Neutrophil (primary cell): ENCODE measurements around the gene MGAT5B.

Source experiments
- H3K27ac ChIP-seq: fragments of 200-600 bp; sonication (generic); 2 replicates; pipeline ENCODE4 v1.5.1; 2016; ENCODE audit warnings: mild to moderate bottlenecking, moderate library complexity
- H3K27me3 ChIP-seq: fragments of 200-600 bp; sonication (generic); 2 replicates; pipeline ENCODE4 v1.6.0; 2016; ENCODE audit warnings: mild to moderate bottlenecking
- H3K36me3 ChIP-seq: fragments of 200-600 bp; sonication (generic); 2 replicates; pipeline ENCODE4 v1.5.1; 2017
- H3K4me1 ChIP-seq, 2 experiments: fragments of 200-600 bp in 1 of 2; sonication (generic) in 1 of 2; 1 replicate in 1 of 2; 2 replicates in 1 of 2; pipeline versions ENCODE4 v1.5.1 to v1.6.1; 2013 to 2016; ENCODE audit warnings: low read depth in 1 of 2, low read length in 1 of 2, mild to moderate bottlenecking in 1 of 2, moderate library complexity in 1 of 2; ENCODE audit not compliant: control insufficient read depth in 1 of 2, insufficient read depth in 1 of 2
- H3K4me3 ChIP-seq, 2 experiments: fragments of 200-600 bp in 1 of 2; sonication (generic) in 1 of 2; 1 replicate in 1 of 2; 2 replicates in 1 of 2; pipeline ENCODE4 v1.5.1; 2013 to 2016; ENCODE audit warnings: low read depth in 1 of 2, low read length in 1 of 2, mild to moderate bottlenecking in 1 of 2, moderate library complexity in 1 of 2
- H3K9me3 ChIP-seq: fragments of 200-600 bp; sonication (generic); 2 replicates; pipeline ENCODE4 v1.5.1; 2016
- TF ChIP-seq, protein P1 (sequence below): fragments of 200-600 bp; sonication (generic); IDR thresholded peaks from 2 replicates; pipeline ENCODE4 v1.5.1; 2016; ENCODE audit warnings: antibody characterized with exemption

MGAT5B gene

DNA sequence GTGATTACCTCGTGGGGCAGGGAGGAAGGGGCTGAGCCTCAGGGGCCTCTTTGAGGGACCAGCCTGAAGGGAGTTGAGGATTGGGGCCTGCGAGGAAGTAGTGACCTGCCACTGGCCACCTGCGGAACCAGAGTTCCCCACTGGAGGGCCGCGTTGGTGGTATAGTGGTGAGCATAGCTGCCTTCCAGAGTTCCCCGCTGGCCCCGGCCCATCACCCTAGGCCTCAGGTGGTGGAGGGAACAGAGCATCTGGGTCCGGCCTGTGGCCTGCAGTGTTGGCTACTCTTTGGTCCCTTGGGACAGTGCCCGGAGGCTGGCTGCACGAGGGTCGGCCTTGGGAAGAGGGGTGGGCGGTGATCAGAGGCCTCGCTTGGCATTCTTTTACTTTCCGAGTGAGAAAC is 20.5 kb downstream of the MGAT5B start:
- TF ChIP-seq, protein P1, sequence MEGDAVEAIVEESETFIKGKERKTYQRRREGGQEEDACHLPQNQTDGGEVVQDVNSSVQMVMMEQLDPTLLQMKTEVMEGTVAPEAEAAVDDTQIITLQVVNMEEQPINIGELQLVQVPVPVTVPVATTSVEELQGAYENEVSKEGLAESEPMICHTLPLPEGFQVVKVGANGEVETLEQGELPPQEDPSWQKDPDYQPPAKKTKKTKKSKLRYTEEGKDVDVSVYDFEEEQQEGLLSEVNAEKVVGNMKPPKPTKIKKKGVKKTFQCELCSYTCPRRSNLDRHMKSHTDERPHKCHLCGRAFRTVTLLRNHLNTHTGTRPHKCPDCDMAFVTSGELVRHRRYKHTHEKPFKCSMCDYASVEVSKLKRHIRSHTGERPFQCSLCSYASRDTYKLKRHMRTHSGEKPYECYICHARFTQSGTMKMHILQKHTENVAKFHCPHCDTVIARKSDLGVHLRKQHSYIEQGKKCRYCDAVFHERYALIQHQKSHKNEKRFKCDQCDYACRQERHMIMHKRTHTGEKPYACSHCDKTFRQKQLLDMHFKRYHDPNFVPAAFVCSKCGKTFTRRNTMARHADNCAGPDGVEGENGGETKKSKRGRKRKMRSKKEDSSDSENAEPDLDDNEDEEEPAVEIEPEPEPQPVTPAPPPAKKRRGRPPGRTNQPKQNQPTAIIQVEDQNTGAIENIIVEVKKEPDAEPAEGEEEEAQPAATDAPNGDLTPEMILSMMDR, result no peak
- no peaks in the 10 kb centered on the region for H3K36me3 ChIP-seq
- no peaks in the 10 kb centered on the region for H3K27me3 ChIP-seq
- no peak overlapping the region for H3K4me3 ChIP-seq
- H3K4me1 ChIP-seq, result no peaks in the 10 kb centered on the region
- H3K27ac ChIP-seq, result no peak overlapping the region
- no peaks in the 10 kb centered on the region for H3K9me3 ChIP-seq

DNA sequence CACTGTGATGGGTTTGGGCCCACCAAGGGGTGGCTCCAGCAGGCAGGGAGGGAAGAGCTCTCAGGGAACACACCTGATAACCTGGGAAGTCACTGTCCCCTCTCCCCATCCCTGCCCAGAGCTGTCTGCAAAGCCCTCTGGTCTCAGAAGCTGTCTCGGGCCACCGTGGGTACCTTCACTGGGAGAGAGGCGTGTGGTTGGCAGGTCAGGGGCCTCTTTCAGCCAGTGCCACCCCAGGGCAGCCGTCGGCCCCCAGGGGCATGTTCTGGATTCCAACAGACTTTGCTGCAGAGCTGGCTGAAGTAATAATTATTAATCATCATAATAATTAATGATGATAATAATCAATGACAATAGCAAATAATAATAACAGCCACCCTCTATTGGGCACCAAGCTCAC is 21.1 kb downstream of the MGAT5B start:
- H3K27me3 ChIP-seq, result no peaks in the 10 kb centered on the region
- no peak overlapping the region for H3K27ac ChIP-seq
- no peaks in the 10 kb centered on the region for H3K9me3 ChIP-seq
- TF ChIP-seq, protein P1, result no peak
- H3K4me3 ChIP-seq, result no peak overlapping the region
- no peaks in the 10 kb centered on the region for H3K36me3 ChIP-seq
- no peaks in the 10 kb centered on the region for H3K4me1 ChIP-seq

DNA sequence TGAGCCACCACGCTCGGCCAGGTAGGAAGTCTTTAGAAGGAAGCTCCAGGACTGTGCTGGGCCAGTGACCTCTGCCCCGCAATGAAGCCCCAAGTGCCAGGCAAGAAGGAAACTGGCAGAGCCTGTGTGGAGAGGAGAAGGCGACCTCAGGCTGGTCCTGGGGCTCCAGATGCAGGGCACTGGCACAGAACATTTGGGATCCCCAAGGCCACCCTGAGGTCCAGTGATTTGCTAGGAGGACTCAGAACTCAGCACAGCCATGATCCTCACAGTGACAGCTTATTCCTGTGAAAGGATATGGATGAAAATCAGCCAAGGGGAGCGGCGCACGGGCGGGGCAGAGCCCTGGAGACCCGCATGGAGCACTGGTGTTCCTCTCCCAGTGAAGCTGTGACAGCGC is 24.1 kb downstream of the MGAT5B start:
- TF ChIP-seq, protein P1, result no peak
- Histone ChIP-seq H3K36me3 (no peaks in the 10 kb centered on the region), H3K27ac (no peak overlapping the region)

DNA sequence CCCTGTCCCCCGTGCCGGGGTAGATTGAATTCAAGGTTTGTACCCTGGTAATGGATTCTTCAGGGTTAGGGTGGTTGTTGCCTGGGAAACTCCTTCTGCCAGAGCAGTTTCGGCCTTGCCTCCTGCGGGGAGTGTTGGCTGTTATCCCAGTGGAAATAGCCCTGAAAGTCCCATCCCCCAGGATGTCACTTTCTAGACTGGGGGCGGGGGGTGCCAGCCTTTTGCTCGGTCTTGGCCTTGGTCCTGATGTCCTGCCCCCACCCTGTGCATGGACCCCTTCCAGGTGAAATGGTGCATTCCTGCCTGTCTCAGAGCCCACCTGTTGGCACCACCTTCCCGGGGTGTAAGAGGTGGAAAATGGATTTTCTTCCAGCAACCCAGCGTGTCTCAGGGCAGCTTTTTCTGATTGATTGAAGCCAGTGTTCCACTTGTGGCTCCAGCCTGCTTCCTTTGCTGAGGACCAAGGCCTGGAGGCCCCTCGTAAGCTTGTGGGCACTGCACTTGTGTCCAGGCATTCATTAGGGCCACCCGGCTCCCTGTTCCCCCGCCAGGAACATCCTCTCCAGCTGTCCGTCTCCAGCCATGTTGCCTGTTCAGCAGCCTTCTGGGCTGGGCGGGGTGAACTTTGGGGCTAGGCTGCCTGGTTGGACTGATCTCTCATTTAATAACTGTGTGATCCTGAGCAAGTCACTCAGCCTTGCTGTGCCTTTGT is 25.6 kb downstream of the MGAT5B start:
- H3K36me3 ChIP-seq, result no peaks in the 10 kb centered on the region
- no peak overlapping the region for H3K27ac ChIP-seq
- H3K4me3 ChIP-seq, result no peak overlapping the region
- H3K27me3 ChIP-seq, result no peaks in the 10 kb centered on the region
- no peaks in the 10 kb centered on the region for H3K4me1 ChIP-seq
- H3K9me3 ChIP-seq, result no peaks in the 10 kb centered on the region
- TF ChIP-seq, protein P1, result no peak

More for the DNA sequence above, 24.1 kb downstream of the MGAT5B start:
- H3K9me3 ChIP-seq, result no peaks in the 10 kb centered on the region
- H3K4me3 ChIP-seq, result no peak overlapping the region
- H3K4me1 ChIP-seq, result no peaks in the 10 kb centered on the region
- no peaks in the 10 kb centered on the region for H3K27me3 ChIP-seq

GRCh38 chr17:76894842-76895241 is 26.6 kb downstream of the MGAT5B start:
- Histone ChIP-seq H3K9me3 (no peaks in the 10 kb centered on the region), H3K27ac (no peak overlapping the region), H3K27me3 (no peaks in the 10 kb centered on the region), H3K4me1 (no peaks in the 10 kb centered on the region), H3K36me3 (no peaks in the 10 kb centered on the region), H3K4me3 (no peak overlapping the region)
- TF ChIP-seq, protein P1, result no peak
